Smooth muscle cell (in vitro differentiated cells): ENCODE data around the gene ITGB1BP1. TPM values are rescaled to one million over a fixed set of nuclear protein-coding genes. Genes with fewer than 3 reads are reported as not detected.

Experiments
- DNase-seq: peaks from one replicate; lab custom pipeline; 2025; ENCODE audit not compliant: unreplicated experiment; lab: John Stamatoyannopoulos, UW
- H2AFZ ChIP-seq: fragments of 200-600 bp; sonication (generic); 2 replicates; pipeline ENCODE4 v1.6.0; 2016; ENCODE audit warnings: antibody characterized with exemption, low read depth, mild to moderate bottlenecking
- H3F3A ChIP-seq: fragments of 200-600 bp; sonication (generic); 2 replicates; pipeline ENCODE4 v1.6.0; 2017; ENCODE audit warnings: antibody characterized with exemption, low read depth
- H3K27ac ChIP-seq: fragments of 200-600 bp; sonication (generic); 2 replicates; pipeline ENCODE4 v1.5.1; 2016; ENCODE audit warnings: low read depth, mild to moderate bottlenecking
- H3K27me3 ChIP-seq: fragments of 200-600 bp; sonication (generic); 2 replicates; pipeline ENCODE4 v1.6.1; 2016; ENCODE audit warnings: low read depth, mild to moderate bottlenecking
- H3K36me3 ChIP-seq: fragments of 200-600 bp; sonication (generic); 2 replicates; pipeline ENCODE4 v1.5.1; 2016; ENCODE audit warnings: low read depth
- H3K4me1 ChIP-seq: fragments of 200-600 bp; sonication (generic); 2 replicates; pipeline ENCODE4 v1.5.1; 2016; ENCODE audit warnings: low read depth
- H3K4me2 ChIP-seq: fragments of 200-600 bp; sonication (generic); 2 replicates; pipeline ENCODE4 v1.6.0; 2016; ENCODE audit warnings: mild to moderate bottlenecking
- H3K4me3 ChIP-seq: fragments of 200-600 bp; sonication (generic); 2 replicates; pipeline ENCODE4 v1.5.1; 2016; ENCODE audit warnings: mild to moderate bottlenecking
- H3K79me2 ChIP-seq: fragments of 200-600 bp; sonication (generic); 2 replicates; pipeline ENCODE4 v1.6.0; 2016; ENCODE audit warnings: low read depth, mild to moderate bottlenecking
- H3K9ac ChIP-seq: fragments of 200-600 bp; sonication (generic); 2 replicates; pipeline ENCODE4 v1.6.0; 2016; ENCODE audit warnings: low read depth
- H3K9me3 ChIP-seq: fragments of 200-600 bp; sonication (generic); replicated peaks from 2 replicates; pipeline ENCODE4 v1.5.1; 2016; ENCODE audit warnings: low read depth
- H4K20me1 ChIP-seq: fragments of 200-600 bp; sonication (generic); 2 replicates; pipeline ENCODE4 v1.6.0; 2016; ENCODE audit warnings: low read depth
- WGBS: methylation state at CpG from one replicate; pipeline ENCODE4 v1.1.7; 2016; ENCODE audit warnings: low lambda C conversion rate; 5-methylcytosine and 5-hydroxymethylcytosine counted together
- polyA plus RNA-seq: library from polyadenylated mRNA; unstranded; fragments of >200 nt; fragmentation: Nextera tagmentation; extraction: Ambion mirVana; gene quantifications from 2 replicates; pipeline ENCODE4 v1.2.1, GENCODE V29; 2016
- total RNA-seq: library from RNA; depleted of rRNA; stranded (reverse); fragments of >200 nt; gene quantifications from 2 replicates; pipeline ENCODE4 v1.2.3, GENCODE V29; 2014
- TF ChIP-seq, protein P1 (sequence below): fragments of 200-600 bp; sonication (generic); IDR thresholded peaks from 2 replicates; pipeline ENCODE4 v1.5.1; 2017; ENCODE audit warnings: borderline replicate concordance, mild to moderate bottlenecking, antibody characterized with exemption; ENCODE audit not compliant: insufficient read depth, poor library complexity, severe bottlenecking

The ITGB1BP1 gene
- total and polyA plus RNA-seq, 2 experiments from 2014 or later, result 53.9 to 138 TPM

DNA sequence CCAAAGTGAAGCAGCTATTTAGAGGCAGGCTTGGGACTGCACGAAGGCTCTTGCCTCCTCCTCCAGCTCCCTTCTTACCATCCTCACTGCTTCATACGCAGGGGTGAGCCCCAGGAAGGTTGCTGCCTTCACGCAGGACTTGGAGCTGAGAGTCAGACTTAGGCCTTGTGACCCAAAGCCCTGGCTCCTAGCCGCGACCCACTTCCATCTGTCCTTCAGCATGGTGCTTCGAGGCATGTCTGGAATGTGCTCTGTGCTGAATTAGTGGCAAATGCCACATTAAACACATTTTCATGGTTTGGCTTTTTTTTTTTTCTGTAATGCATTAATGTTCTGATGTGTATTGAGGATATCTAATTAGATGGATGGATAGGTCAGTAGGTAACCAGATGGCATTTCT is 37.5 kb downstream of the ITGB1BP1 start:
- DNase-seq, result no peak
- Histone ChIP-seq H3K4me2 (peak overlapping the region; percentile 31), H3K9ac (no peak overlapping the region), H4K20me1 (peaks cover 3% of the 10 kb centered on the region), H3K36me3 (peaks cover 7% of the 10 kb centered on the region), H3K9me3 (no peaks in the 10 kb centered on the region), H3F3A (peaks cover 7% of the 10 kb centered on the region), H3K4me1 (no peaks in the 10 kb centered on the region), H3K4me3 (no peak overlapping the region), H3K27me3 (no peaks in the 10 kb centered on the region), H2AFZ (no peak overlapping the region), H3K79me2 (no peaks in the 10 kb centered on the region), H3K27ac (peak overlapping the region; percentile 81)
- 73% methylated on average over 6 of the region's 6 CpGs for WGBS
- TF ChIP-seq, protein P1, sequence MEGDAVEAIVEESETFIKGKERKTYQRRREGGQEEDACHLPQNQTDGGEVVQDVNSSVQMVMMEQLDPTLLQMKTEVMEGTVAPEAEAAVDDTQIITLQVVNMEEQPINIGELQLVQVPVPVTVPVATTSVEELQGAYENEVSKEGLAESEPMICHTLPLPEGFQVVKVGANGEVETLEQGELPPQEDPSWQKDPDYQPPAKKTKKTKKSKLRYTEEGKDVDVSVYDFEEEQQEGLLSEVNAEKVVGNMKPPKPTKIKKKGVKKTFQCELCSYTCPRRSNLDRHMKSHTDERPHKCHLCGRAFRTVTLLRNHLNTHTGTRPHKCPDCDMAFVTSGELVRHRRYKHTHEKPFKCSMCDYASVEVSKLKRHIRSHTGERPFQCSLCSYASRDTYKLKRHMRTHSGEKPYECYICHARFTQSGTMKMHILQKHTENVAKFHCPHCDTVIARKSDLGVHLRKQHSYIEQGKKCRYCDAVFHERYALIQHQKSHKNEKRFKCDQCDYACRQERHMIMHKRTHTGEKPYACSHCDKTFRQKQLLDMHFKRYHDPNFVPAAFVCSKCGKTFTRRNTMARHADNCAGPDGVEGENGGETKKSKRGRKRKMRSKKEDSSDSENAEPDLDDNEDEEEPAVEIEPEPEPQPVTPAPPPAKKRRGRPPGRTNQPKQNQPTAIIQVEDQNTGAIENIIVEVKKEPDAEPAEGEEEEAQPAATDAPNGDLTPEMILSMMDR, result no peak

- Histone ChIP-seq H2AFZ (no peak overlapping the region), H3K9me3 (no peaks in the 10 kb centered on the region), H4K20me1 (peaks cover 3% of the 10 kb centered on the region), H3K4me2 (no peak overlapping the region), H3F3A (peaks cover 17% of the 10 kb centered on the region), H3K27me3 (no peaks in the 10 kb centered on the region), H3K79me2 (no peaks in the 10 kb centered on the region), H3K27ac (no peak overlapping the region), H3K4me3 (no peak overlapping the region), H3K4me1 (no peaks in the 10 kb centered on the region), H3K36me3 (no peaks in the 10 kb centered on the region), H3K9ac (no peak overlapping the region)
- TF ChIP-seq, protein P1, result no peak
- DNase-seq, result no peak
- 94% methylated on average over 4 of the region's 4 CpGs for WGBS
Measured at GRCh38 chr2:9384521-9384920, 38.8 kb downstream of the ITGB1BP1 start.

GRCh38 chr2:9382604-9383235 is 40.6 kb downstream of the ITGB1BP1 start:
- DNase-seq, result no peak
- H3K27ac ChIP-seq, result no peak overlapping the region
- H3K4me1 ChIP-seq, result no peaks in the 10 kb centered on the region
- no peaks in the 10 kb centered on the region for H3K9me3 ChIP-seq
- peaks cover 3% of the 10 kb centered on the region for H4K20me1 ChIP-seq
- TF ChIP-seq, protein P1, result no peak
- H3K4me2 ChIP-seq, result no peak overlapping the region
- no peaks in the 10 kb centered on the region for H3K36me3 ChIP-seq
- H2AFZ ChIP-seq, result no peak overlapping the region
- no peak overlapping the region for H3K9ac ChIP-seq
- no peaks in the 10 kb centered on the region for H3K79me2 ChIP-seq
- H3K27me3 ChIP-seq, result no peaks in the 10 kb centered on the region
- H3K4me3 ChIP-seq, result no peak overlapping the region
- peaks cover 18% of the 10 kb centered on the region for H3F3A ChIP-seq
- 86% methylated on average over 6 of the region's 6 CpGs for WGBS
